Neural cell (in vitro differentiated cells): ENCODE data around the gene GALNT15.

Source experiments
- CTCF ChIP-seq: fragments of 450-650 bp; IDR thresholded peaks from 2 replicates; pipeline ENCODE4 v1.5.1; 2014; ENCODE audit warnings: antibody characterized with exemption, mild to moderate bottlenecking, moderate library complexity; ENCODE audit not compliant: poor library complexity, severe bottlenecking
- EZH2 ChIP-seq: fragments of 200-600, 300-800 bp; shearing (Covaris generic), sonication (generic); IDR thresholded peaks from 2 replicates; pipeline ENCODE4 v1.6.1; 2014; ENCODE audit warnings: antibody characterized with exemption, low read length, borderline replicate concordance, mild to moderate bottlenecking; ENCODE audit not compliant: insufficient read depth, poor library complexity, severe bottlenecking
- REST ChIP-seq: IDR thresholded peaks from 2 replicates; pipeline ENCODE4 v1.6.1; 2012; ENCODE audit warnings: borderline replicate concordance
- SMC3 ChIP-seq: fragments of 450-650 bp; conservative IDR thresholded peaks from 2 replicates; pipeline ENCODE4 v1.6.1; 2014; ENCODE audit warnings: antibody characterized with exemption, mild to moderate bottlenecking, moderate library complexity; ENCODE audit not compliant: poor library complexity
- TAF1 ChIP-seq: IDR thresholded peaks from 2 replicates; pipeline ENCODE4 v1.6.1; 2012; ENCODE audit warnings: low read depth

GRCh38 chr3:16183082-16183481, 8.6 kb downstream of the GALNT15 start:
- TF ChIP-seq CTCF (no peak), SMC3 (no peak), EZH2 (no peak), TAF1 (no peak), REST (no peak)
